Testis (tissue), 3 donors: ENCODE results near the gene OST4. TPM values are rescaled to one million over a fixed set of nuclear protein-coding genes. Genes with fewer than 3 reads are reported as not detected.

Experiments used
- DNase-seq: peaks from one replicate; pipeline ENCODE4 v3.0.0-alpha.2; 2019
- H3K27ac ChIP-seq, 2 donors: fragments of 200-600 bp; sonication (generic); one replicate each; pipeline ENCODE4 v1.5.1; 2019
- H3K27me3 ChIP-seq: fragments of 200-600 bp; sonication (generic); one replicate; pipeline ENCODE4 v1.5.1; 2019
- H3K36me3 ChIP-seq: fragments of 200-600 bp; sonication (generic); one replicate; pipeline ENCODE4 v1.5.1; 2017; ENCODE audit warnings: low read depth; ENCODE audit errors: missing control alignments
- H3K4me1 ChIP-seq: fragments of 200-600 bp; sonication (generic); one replicate; pipeline ENCODE4 v1.5.1; 2019
- H3K4me3 ChIP-seq, 2 donors: fragments of 200-600 bp; sonication (generic); one replicate each; pipeline ENCODE4 v1.5.1; 2017 to 2019
- H3K9me3 ChIP-seq: fragments of 200-600 bp; sonication (generic); one replicate; pipeline ENCODE4 v1.5.1; 2017
- CTCF ChIP-seq, 3 experiments: fragments of 450-650 bp in 2 of 3; fragments of 200-600 bp in 1 of 3; sonication (generic) in 1 of 3; IDR thresholded peaks; one replicate each; pipeline ENCODE4 v1.5.1; 2016 to 2019; ENCODE audit warnings: antibody characterized with exemption in 3 of 3, mild to moderate bottlenecking in 2 of 3, moderate library complexity in 1 of 3
- POLR2A ChIP-seq: fragments of 450-650 bp; IDR thresholded peaks from one replicate; pipeline ENCODE4 v1.6.1; 2017; ENCODE audit warnings: antibody characterized with exemption, mild to moderate bottlenecking, moderate library complexity
- WGBS, 2 donors: methylation state at CpG; one replicate each; pipeline ENCODE4 v1.1.5; 2018; 5-methylcytosine and 5-hydroxymethylcytosine counted together
- intact Hi-C: fragments of 100-400 bp; cut with DNase I; formaldehyde crosslinking; loops from one replicate; pipeline ENCODE4 v1.15.1; 2023; ENCODE audit warnings: low total_unique reads
- polyA plus RNA-seq: library from polyadenylated mRNA; stranded (reverse); fragments of 350-450 nt; fragmentation: Illumina TruSeq; extraction: RNeasy Lipid Tissue Mini Kit (QIAGEN cat#74804); gene quantifications from one replicate; pipeline ENCODE4 v1.2.3, GENCODE V29; 2014; ENCODE audit warnings: low read depth, low replicate concordance; ENCODE audit not compliant: insufficient read depth
- total RNA-seq, 2 donors: library from RNA; depleted of rRNA; stranded (reverse); fragments of >200 nt; gene quantifications; one replicate each; pipeline ENCODE4 v1.2.3, GENCODE V29; 2016

OST4 gene
- total and polyA plus RNA-seq, 3 donors from 2014 or later, result 220 to 297 (median 262) TPM

- H3K9me3 ChIP-seq, result no peaks in the 10 kb centered on the region
- TF ChIP-seq CTCF (IDR thresholded peaks at IDR 0.05) (no peak), POLR2A (no peak)
- intact Hi-C loops, result no loop called here
- H3K4me1 ChIP-seq, result peaks cover 9% of the 10 kb centered on the region
- H3K36me3 ChIP-seq, result no peaks in the 10 kb centered on the region
- H3K27ac ChIP-seq, result no peak overlapping the region
- H3K27me3 ChIP-seq, result no peaks in the 10 kb centered on the region
- DNase-seq, result no peak
- H3K4me3 ChIP-seq, result no peak overlapping the region
- 70 to 90% methylated on average over 5 to 17 of the region's 17 CpGs for WGBS, 2 donors
These were observed 32.7 kb downstream of the OST4 start for GRCh38 chr2:27038631-27039339.

DNA sequence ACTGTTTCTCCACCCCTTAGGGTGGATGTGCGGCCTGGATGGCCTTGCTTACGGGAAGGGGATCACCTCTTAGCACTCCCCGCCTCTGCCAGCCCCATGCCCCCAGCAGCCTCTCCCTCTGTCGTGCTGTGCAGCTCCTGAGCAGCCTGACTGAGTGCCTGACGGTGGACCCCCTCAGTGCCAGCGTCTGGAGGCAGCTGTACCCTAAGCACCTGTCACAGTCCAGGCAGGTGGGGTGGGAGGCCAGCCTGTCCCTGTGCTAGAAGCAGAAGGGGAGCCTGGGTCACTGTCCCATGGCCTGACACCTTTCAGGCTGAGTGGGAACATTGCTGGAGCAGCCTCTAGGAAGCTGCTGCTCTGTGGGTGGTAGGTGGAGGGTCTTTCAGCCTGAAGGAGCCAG, 33.4 kb downstream of the OST4 start:
- TF ChIP-seq POLR2A (no peak), CTCF (IDR thresholded peaks at IDR 0.05) (no peak)
- Histone ChIP-seq H3K4me1 (peaks cover 12% of the 10 kb centered on the region), H3K9me3 (no peaks in the 10 kb centered on the region), H3K27ac (no peak overlapping the region), H3K36me3 (no peaks in the 10 kb centered on the region), H3K27me3 (no peaks in the 10 kb centered on the region), H3K4me3 (no peak overlapping the region)
- 90 to 91% methylated on average over 4 to 6 of the region's 6 CpGs for WGBS, 2 donors
- DNase-seq, result no peak
- intact Hi-C loops, result no loop called here

DNA sequence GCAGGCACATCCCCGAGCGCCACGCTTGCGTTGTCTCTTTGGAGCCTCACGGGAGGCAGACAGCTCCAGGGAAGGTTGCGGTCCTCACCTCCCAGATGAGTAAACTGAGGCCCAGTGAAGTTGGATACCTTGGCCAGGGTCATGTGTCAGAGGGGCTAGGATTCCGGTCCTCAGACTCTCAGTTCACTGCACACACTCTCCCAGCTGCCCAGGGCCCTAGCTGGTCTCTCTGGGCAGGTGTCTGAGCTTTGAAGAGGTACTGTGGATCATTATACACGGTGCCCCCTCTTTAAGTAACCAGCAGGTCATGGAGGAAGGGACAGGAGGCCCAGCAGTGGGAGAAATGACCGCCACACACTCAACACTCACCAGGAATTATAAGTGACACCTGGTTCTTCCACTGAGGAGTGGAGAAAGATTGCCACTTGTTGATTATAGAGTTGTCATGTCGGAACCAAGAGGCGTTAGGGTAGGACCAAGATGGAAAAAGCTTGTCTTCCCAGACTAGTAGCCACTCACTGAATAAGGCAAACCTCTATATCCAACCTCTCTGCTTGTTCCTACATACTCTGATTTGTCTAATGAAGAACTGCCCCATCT, 38.1 kb downstream of the OST4 start:
- peak overlapping the region; percentile 74 to 80 for H3K4me3 ChIP-seq
- H3K9me3 ChIP-seq, result no peaks in the 10 kb centered on the region
- peak overlapping the region; percentile 61 to 76 for H3K27ac ChIP-seq
- WGBS, 2 donors, result 7 to 14% methylated on average over 5 to 11 of the region's 11 CpGs
- peaks cover 12% of the 10 kb centered on the region for H3K4me1 ChIP-seq
- TF ChIP-seq CTCF (IDR thresholded peaks at IDR 0.05), result no peak
- no peak for TF ChIP-seq POLR2A
- intact Hi-C loops, result no loop called here
- DNase-seq, result no peak
- H3K27me3 ChIP-seq, result no peaks in the 10 kb centered on the region
- no peaks in the 10 kb centered on the region for H3K36me3 ChIP-seq

GRCh38 chr2:27032495-27033252, 38.8 kb downstream of the OST4 start, which contains the start of gene TMEM214:
Gene TMEM214, plus strand, starts transcription at chr2:27032965. Its CDS starts 51 bp downstream, at chr2:27033016.
- WGBS, 2 donors, result 0 to 1% methylated on average over 35 to 76 of the region's 76 CpGs
- intact Hi-C loops, result no loop called here

More at GRCh38 chr2:27032495-27033252, 38.8 kb downstream of the OST4 start, which contains the start of gene TMEM214:
- peak within 1 kb of the TSS; percentile 74 to 80 for H3K4me3 ChIP-seq
- TF ChIP-seq POLR2A, result no peak
- no peak for TF ChIP-seq CTCF (IDR thresholded peaks at IDR 0.05)
- peak; percentile 95 for DNase-seq
- H3K36me3 ChIP-seq, result no peaks in the 10 kb centered on the region
- no peaks in the 10 kb centered on the region for H3K9me3 ChIP-seq
- no peaks in the 10 kb centered on the region for H3K27me3 ChIP-seq
- peak within 1 kb of the TSS; percentile 61 to 76 for H3K27ac ChIP-seq
- H3K4me1 ChIP-seq, result peaks cover 12% of the 10 kb centered on the region
